ENCODE data around the gene WRAP73. TPM values are rescaled to one million over a fixed set of nuclear protein-coding genes. Genes with fewer than 3 reads are reported as not detected.

The WRAP73 gene
- polyA plus RNA-seq, 2 of the 4 experiments (the other 2 are of a cell fraction), result 15.4 to 16.1 TPM

Other genes with a start within 250 kb of the WRAP73 start
- 1.4 and 1.7 TPM in 2 replicates for gene ARHGEF16, start 195.4 kb downstream of the WRAP73 start, polyA plus RNA-seq (2011; rRNA removed)
- 2.7 to 3.2 TPM (median 3.0 TPM) in 3 replicates for gene ARHGEF16, start 195.4 kb downstream of the WRAP73 start, polyA plus RNA-seq (2017; fragmentation: RNase III; extraction: RNeasy Plus Mini Kit Qiagen cat#74134 plus additional on column Dnase treatment)
- gene MEGF6, start 38.6 kb downstream of the WRAP73 start, polyA plus RNA-seq (2011; rRNA removed), result 0.66 and 0.82 TPM in 2 replicates
- 10.2 to 13.7 TPM (median 12.7 TPM) in 3 replicates for gene MEGF6, start 38.6 kb downstream of the WRAP73 start, polyA plus RNA-seq (2017; fragmentation: RNase III; extraction: RNeasy Plus Mini Kit Qiagen cat#74134 plus additional on column Dnase treatment)
- 13.1 and 15.8 TPM in 2 replicates for gene TPRG1L, start 25.1 kb downstream of the WRAP73 start, polyA plus RNA-seq (2011; rRNA removed)
- gene TPRG1L, start 25.1 kb downstream of the WRAP73 start, polyA plus RNA-seq (2017; fragmentation: RNase III; extraction: RNeasy Plus Mini Kit Qiagen cat#74134 plus additional on column Dnase treatment), result 18.4 to 20.1 TPM (median 18.7 TPM) in 3 replicates
- 0.01 TPM in 1 of 2 replicates, not detected in the other for gene TP73, start 2.4 kb upstream of the WRAP73 start, polyA plus RNA-seq (2011; rRNA removed)
- 0.09 to 0.25 TPM (median 0.16 TPM) in 3 replicates for gene TP73, start 2.4 kb upstream of the WRAP73 start, polyA plus RNA-seq (2017; fragmentation: RNase III; extraction: RNeasy Plus Mini Kit Qiagen cat#74134 plus additional on column Dnase treatment)
- gene CCDC27, start 102.3 kb upstream of the WRAP73 start, polyA plus RNA-seq (2011; rRNA removed), result not detected in 2 replicates
- gene CCDC27, start 102.3 kb upstream of the WRAP73 start, polyA plus RNA-seq (2017; fragmentation: RNase III; extraction: RNeasy Plus Mini Kit Qiagen cat#74134 plus additional on column Dnase treatment), result not detected in 3 replicates
- 0.67 and 0.74 TPM in 2 replicates for gene SMIM1, start 122.6 kb upstream of the WRAP73 start, polyA plus RNA-seq (2011; rRNA removed)
- 0.80 to 1.3 TPM (median 1.1 TPM) in 3 replicates for gene SMIM1, start 122.6 kb upstream of the WRAP73 start, polyA plus RNA-seq (2017; fragmentation: RNase III; extraction: RNeasy Plus Mini Kit Qiagen cat#74134 plus additional on column Dnase treatment)
- gene LRRC47, start 146.4 kb upstream of the WRAP73 start, polyA plus RNA-seq (2011; rRNA removed), result 37.3 and 41.6 TPM in 2 replicates
- 26.0 to 28.5 TPM (median 26.3 TPM) in 3 replicates for gene LRRC47, start 146.4 kb upstream of the WRAP73 start, polyA plus RNA-seq (2017; fragmentation: RNase III; extraction: RNeasy Plus Mini Kit Qiagen cat#74134 plus additional on column Dnase treatment)
- gene CEP104, start 207.1 kb upstream of the WRAP73 start, polyA plus RNA-seq (2011; rRNA removed), result 28.8 and 28.9 TPM in 2 replicates
- gene CEP104, start 207.1 kb upstream of the WRAP73 start, polyA plus RNA-seq (2017; fragmentation: RNase III; extraction: RNeasy Plus Mini Kit Qiagen cat#74134 plus additional on column Dnase treatment), result 13.7 to 15.4 TPM (median 14.5 TPM) in 3 replicates
- 2.5 and 3.2 TPM in 2 replicates for gene DFFB, start 207.4 kb upstream of the WRAP73 start, polyA plus RNA-seq (2011; rRNA removed)
- gene DFFB, start 207.4 kb upstream of the WRAP73 start, polyA plus RNA-seq (2017; fragmentation: RNase III; extraction: RNeasy Plus Mini Kit Qiagen cat#74134 plus additional on column Dnase treatment), result 3.2 to 4.4 TPM (median 3.7 TPM) in 3 replicates